SK-MEL-5 (cell line): ENCODE measurements around the gene SSTR3. TPM values are rescaled to one million over a fixed set of nuclear protein-coding genes. Genes with fewer than 3 reads are reported as not detected.

Experiments used
- DNase-seq: peaks from one replicate; pipeline ENCODE4 v3.0.0-alpha.2; 2016; ENCODE audit warnings: low read depth, low spot score
- in situ Hi-C: cut with HindIII; loops from 2 replicates; pipeline ENCODE4 v1.10.0; 2016; ENCODE audit warnings: low sequenced_read_pairs, high pct_unique_total_duplicates, low pct_unique_long_range_greater_than_20kb
- total RNA-seq: library from RNA; depleted of rRNA; stranded (reverse); fragments of >200 nt; shearing (Covaris generic); gene quantifications from 2 replicates; pipeline ENCODE4 v1.2.3, GENCODE V29; 2014

Gene SSTR3
- total RNA-seq, 1 experiment from 2014 or later, result not detected

GRCh38 chr22:37169406-37169805, 42.9 kb downstream of the SSTR3 start:
- in situ Hi-C loops, result no loop called here
- DNase-seq, result no peak

DNA sequence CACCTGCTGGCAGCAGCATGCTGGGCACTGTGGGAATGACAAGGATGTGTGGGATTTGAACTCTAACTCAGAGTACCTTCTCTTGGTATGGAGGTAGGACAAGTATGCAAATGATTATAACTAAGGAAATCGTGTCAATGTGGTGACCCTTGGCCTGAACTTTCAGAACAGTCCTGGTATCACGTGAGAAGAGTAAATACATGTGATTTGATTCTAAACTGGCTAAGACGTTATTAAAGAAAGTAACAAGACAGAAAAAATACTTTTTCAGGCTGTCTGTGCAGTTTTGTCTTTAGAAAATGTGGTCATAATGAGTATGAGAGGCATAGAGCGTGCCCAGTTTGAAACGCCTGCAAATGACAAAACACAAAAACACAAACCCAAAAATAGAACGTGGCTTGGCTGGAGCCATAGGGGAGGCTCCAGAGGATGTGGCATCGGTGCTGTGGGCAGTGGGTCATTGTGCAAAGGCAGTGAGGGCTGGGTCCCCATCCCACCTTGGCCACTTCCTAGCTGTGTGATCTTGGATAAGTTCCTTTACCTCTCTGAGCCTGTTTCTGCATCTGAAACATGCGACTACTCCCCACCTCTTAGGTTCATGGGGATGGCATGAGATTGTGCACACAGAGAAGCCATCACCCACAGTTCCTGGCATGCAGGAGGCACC, 44.2 kb downstream of the SSTR3 start:
- DNase-seq, result no peak
- in situ Hi-C loops, result no loop called here

- in situ Hi-C loops, result no loop called here
- no peak for DNase-seq
These were observed 44.9 kb downstream of the SSTR3 start for GRCh38 chr22:37167176-37167980.

DNA sequence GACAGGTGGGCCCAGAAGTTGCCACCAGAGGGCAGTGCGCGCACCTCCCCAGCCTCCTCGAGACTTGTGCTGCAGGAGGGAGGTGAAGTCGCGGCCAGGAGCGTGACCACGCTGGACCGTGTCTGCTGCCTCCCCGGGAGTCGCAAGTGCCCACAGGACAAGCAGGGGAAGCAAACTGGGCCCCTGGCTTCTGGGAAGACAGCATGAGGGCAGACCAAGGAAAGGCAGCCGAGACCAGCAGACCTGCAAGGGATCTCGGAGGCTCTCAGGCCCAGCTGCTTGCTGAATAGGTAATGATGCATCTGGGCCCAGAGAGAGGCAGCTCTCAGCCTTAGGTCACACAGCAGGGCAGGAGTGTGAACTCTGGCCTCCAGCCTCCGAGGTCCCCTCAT, 45.6 kb downstream of the SSTR3 start:
- in situ Hi-C loops, result no loop called here
- DNase-seq, result peak; percentile 84

DNA sequence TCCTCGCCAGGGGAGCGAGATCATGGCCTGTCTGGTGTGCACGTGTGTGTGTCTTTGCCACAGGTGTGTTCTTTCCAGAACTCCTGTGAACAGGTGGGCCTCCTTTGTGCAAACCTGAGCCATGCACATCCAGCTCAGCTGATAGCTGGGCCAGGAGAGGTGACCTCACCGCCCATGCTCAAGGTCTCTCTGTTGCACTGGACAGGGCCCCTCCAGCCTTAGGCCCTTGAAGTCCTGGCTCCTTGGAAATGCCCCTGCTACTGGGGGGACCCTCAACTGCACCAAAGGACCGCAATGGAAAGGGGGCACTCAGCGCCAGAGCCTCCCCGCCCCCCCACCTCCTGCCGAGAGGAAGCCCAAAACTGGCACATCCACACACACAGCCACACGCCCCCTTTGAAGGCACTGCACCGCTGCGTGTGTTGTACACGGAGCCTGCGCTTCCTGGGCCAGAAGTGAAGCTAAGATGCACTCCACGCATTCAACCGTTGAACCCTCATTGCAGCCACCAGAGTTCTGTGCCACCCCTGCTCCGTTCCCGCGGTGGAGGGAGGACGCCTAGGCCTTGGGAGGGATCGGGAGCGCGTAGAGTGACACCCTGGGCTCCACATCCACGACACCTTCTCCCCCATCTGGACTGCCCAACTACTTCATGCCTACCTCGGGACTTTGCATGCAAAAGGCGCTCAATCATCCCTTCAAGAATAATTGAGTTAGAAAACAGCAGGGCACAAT, 46.2 kb downstream of the SSTR3 start:
- no peak for DNase-seq
- in situ Hi-C loops, result no loop called here

DNA sequence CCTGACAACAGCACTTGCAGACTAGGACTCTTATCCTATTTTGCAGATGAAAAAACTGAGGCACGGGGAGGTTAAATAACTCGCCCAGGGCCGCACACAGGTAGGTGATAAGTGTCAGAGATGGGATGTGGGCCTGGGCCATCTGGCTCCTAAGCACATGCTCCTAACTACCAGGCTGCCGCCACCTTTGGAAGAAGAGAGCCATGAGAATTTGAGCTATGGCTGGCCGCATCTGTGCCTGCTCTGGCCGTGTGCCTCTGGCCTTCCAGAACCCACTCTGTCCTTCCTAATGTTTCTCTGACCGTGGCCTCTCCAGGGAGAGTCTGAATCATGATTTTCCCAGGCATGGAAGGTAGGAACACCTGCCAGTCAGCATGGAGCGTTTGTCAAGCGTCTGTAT, 47.2 kb downstream of the SSTR3 start:
- in situ Hi-C loops, result no loop called here
- no peak for DNase-seq

- in situ Hi-C loops, result no loop called here
- DNase-seq, result no peak
These were observed 47.8 kb downstream of the SSTR3 start for GRCh38 chr22:37164505-37164887.

GRCh38 chr22:37163575-37164504, 48.4 kb downstream of the SSTR3 start:
- DNase-seq, result no peak
- in situ Hi-C loops, result no loop called here

GRCh38 chr22:37163096-37163489, 49.2 kb downstream of the SSTR3 start:
- no peak for DNase-seq
- in situ Hi-C loops, result no loop called here

DNA sequence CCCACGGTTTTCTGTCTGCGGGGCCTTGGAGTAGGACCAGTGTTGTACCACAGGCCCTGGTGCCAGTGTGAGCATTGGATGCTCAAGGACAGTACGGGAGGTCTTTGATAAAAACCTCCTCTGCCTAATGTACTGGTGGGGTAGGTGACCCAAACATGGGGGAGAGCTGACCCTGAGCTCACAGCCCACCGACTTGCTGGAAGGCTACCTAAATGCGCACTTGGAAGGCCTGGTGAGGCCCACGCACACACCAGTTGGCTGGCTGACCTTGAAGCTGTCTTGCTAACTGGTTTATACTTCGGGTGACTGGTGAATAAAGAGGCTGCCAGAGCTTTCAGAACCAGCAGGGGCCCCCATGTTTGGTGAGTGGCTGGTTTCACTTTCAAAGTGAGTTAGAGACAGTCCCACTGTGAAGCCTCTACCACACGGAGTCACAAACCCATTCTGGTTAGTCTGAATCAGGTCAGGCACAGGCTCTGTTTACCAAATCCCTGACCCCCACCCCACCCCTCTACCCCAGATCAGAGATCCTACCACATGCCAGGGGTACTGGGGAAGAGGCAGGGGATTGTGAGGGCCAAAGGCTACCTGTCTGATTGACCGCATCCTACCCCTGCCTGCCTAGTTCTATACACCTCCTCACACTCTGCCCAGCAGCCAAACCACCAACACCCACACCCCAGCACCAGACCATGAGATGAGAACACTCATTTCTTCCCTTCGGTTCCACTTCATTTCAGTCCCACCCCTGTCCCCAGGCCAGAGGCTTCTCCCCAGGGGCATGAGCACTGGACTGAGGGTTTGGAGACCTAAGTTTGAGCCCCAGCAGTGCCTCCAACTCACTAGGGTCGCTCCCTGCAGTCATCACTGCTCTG, 49.8 kb downstream of the SSTR3 start:
- in situ Hi-C loops, result no loop called here
- no peak for DNase-seq

- in situ Hi-C loops, result no loop called here
- DNase-seq, result peak; percentile 46
These were observed 50.8 kb downstream of the SSTR3 start for GRCh38 chr22:37161443-37161842.

- in situ Hi-C loops, result no loop called here
- DNase-seq, result peak; percentile 28
These were observed 52.2 kb downstream of the SSTR3 start for GRCh38 chr22:37160027-37160426.

GRCh38 chr22:37158963-37159290, 53.4 kb downstream of the SSTR3 start:
- in situ Hi-C loops, result no loop called here
- DNase-seq, result no peak

GRCh38 chr22:37157516-37158285, 54.6 kb downstream of the SSTR3 start:
- no peak for DNase-seq
- in situ Hi-C loops, result no loop called here

- in situ Hi-C loops, result no loop called here
- DNase-seq, result no peak
These were observed 55.4 kb downstream of the SSTR3 start for GRCh38 chr22:37156686-37157435.

GRCh38 chr22:37155971-37156370, 56.3 kb downstream of the SSTR3 start:
- DNase-seq, result no peak
- in situ Hi-C loops, result no loop called here
